NCI-H187 (cell line): ENCODE data around the gene NLGN1.

Source experiments
- DNase-seq, 2 experiments: peaks; one replicate each; lab custom pipeline; 2025; lab: John Stamatoyannopoulos, UW

The NLGN1 gene

GRCh38 chr3:173983343-173983742 is 585.8 kb downstream of the NLGN1 start:
- no peak for DNase-seq

GRCh38 chr3:173986861-173987410 is 589.4 kb downstream of the NLGN1 start:
- DNase-seq: no peak

- no peak for DNase-seq
These were observed 591.4 kb downstream of the NLGN1 start for GRCh38 chr3:173988909-173989308.

GRCh38 chr3:173992416-173992815 is 594.9 kb downstream of the NLGN1 start:
- no peak for DNase-seq

- no peak for DNase-seq
These were observed 595.8 kb downstream of the NLGN1 start for GRCh38 chr3:173993299-173993698.

GRCh38 chr3:174000675-174001074 is 603.1 kb downstream of the NLGN1 start:
- DNase-seq: no peak

- no peak for DNase-seq
These were observed 605.0 kb downstream of the NLGN1 start for GRCh38 chr3:174002543-174002942.

- DNase-seq: no peak
These were observed 613.4 kb downstream of the NLGN1 start for GRCh38 chr3:174010907-174011306.

- no peak for DNase-seq
These were observed 618.6 kb downstream of the NLGN1 start for GRCh38 chr3:174016186-174016585.

- DNase-seq: no peak
These were observed 622.6 kb downstream of the NLGN1 start for GRCh38 chr3:174020156-174020555.

GRCh38 chr3:174023421-174023820 is 625.9 kb downstream of the NLGN1 start:
- peak in 1 of 2 experiments; percentile 16 for DNase-seq

- DNase-seq: no peak
These were observed 631.1 kb downstream of the NLGN1 start for GRCh38 chr3:174028673-174029072.

- no peak for DNase-seq
These were observed 637.9 kb downstream of the NLGN1 start for GRCh38 chr3:174035328-174035886.

- no peak for DNase-seq
These were observed 648.8 kb downstream of the NLGN1 start for GRCh38 chr3:174046311-174046710.

- no peak for DNase-seq
These were observed 651.9 kb downstream of the NLGN1 start for GRCh38 chr3:174049472-174049871.

- DNase-seq: no peak
These were observed 653.6 kb downstream of the NLGN1 start for GRCh38 chr3:174051191-174051590.

- DNase-seq: no peak
These were observed 661.3 kb downstream of the NLGN1 start for GRCh38 chr3:174058804-174059203.

GRCh38 chr3:174060431-174060830 is 662.9 kb downstream of the NLGN1 start:
- DNase-seq: no peak

GRCh38 chr3:174061162-174061561 is 663.6 kb downstream of the NLGN1 start:
- no peak for DNase-seq

- no peak for DNase-seq
These were observed 664.2 kb downstream of the NLGN1 start for GRCh38 chr3:174061731-174062130.

- DNase-seq: no peak
These were observed 665.4 kb downstream of the NLGN1 start for GRCh38 chr3:174062923-174063322.

- no peak for DNase-seq
These were observed 670.5 kb downstream of the NLGN1 start for GRCh38 chr3:174068035-174068434.

- no peak for DNase-seq
These were observed 675.1 kb downstream of the NLGN1 start for GRCh38 chr3:174072675-174073074.

GRCh38 chr3:174083706-174084105 is 686.2 kb downstream of the NLGN1 start:
- DNase-seq: no peak
